ENCODE data around the gene BICRA. TPM values are rescaled to one million over a fixed set of nuclear protein-coding genes. Genes with fewer than 3 reads are reported as not detected.
A peak's percentile ranks its signal among the peaks of the same experiment; 100 is the strongest.

The BICRA gene
- total and polyA plus RNA-seq, 2 of the 8 experiments (the other 6 are each of a cell fraction or from before 2014, with no cell fraction given), result 1.5 to 29.2 TPM

DNA sequence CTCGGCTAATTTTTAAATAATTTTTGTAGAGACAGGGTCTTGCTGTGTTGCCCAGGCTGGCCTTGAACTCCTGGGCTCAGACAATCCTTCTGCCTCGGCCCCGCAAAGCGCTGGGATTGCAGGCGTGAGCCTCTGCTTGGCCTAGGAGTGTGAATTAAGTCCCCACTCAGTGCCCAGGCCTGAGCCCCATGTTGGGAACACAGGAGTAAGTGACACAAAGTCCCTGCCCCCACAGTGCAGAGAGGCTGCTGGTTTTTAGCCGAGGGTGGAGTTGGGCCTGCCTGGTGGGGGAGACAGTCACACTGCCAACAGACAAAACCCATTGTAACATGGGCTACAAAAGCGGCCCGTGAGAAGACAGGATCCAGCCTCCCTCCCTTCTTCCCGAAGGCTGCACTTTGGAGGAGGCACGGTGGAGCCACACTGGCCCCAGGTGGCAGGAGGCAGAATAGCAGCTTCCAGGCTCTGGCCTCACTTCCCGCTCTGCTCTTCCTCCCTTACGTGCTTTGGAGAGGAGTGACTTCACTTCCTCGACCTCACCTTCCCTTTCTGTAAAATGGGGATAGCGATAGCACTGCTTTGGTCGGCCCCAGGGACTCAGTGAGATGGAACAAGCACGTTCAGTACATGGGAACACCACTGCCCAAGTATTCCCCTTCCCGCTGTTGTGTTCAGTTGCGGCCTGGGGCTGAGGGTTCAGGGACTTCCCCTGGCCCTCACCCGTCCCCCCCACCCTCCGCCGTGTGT is 89.1 kb downstream of the BICRA start:
- Histone ChIP-seq H2AK5ac (ENCODE audit: low read depth, low read length) (no peak overlapping the region), H4K91ac (replicated peaks; ENCODE audit: insufficient read length, low read length) (no peak overlapping the region), H3K9ac (replicated peaks in 1 of 4; ENCODE audit: extremely low read depth in 1 of 4, low read depth in 3 of 4, low read length in 3 of 4) (no peak overlapping the region), H3K4ac (replicated peaks; ENCODE audit: insufficient read length, low read depth, low read length) (peak overlapping the region; percentile 74), H3K36me3 (ENCODE audit: control insufficient read depth in 2 of 4, insufficient read depth in 4 of 4, low read length in 3 of 4) (peaks cover 2 to 23% (median 6%) of the 10 kb centered on the region in 4 experiments), H3K4me2 (ENCODE audit: insufficient read depth in 1 of 2, low read depth in 2 of 2, low read length in 2 of 2) (no peak overlapping the region), H3K79me1 (ENCODE audit: low read depth, low read length) (peaks cover 2% of the 10 kb centered on the region), H3K4me3 (ENCODE audit: extremely low read depth in 1 of 4, insufficient read depth in 2 of 4, low read depth in 3 of 4, low read length in 4 of 4) (no peak overlapping the region), H4K8ac (ENCODE audit: extremely low read depth, insufficient read depth, low read length) (0 out of 2 replicates have a peak overlapping the region, but pooled peaks have one; percentile 31), H2BK12ac (ENCODE audit: low read depth, low read length) (no peak overlapping the region), H3K23ac (ENCODE audit: insufficient read length) (no peak overlapping the region), H2BK5ac (ENCODE audit: low read depth, low read length) (no peak overlapping the region; the same call in 1 of the 2 replicates), H3K56ac (replicated peaks; ENCODE audit: insufficient read length, low read depth, low read length) (no peak overlapping the region), H3K18ac (ENCODE audit: extremely low read depth, low read length) (no peak overlapping the region), H3K4me1 (replicated peaks in 1 of 4; ENCODE audit: control insufficient read depth in 3 of 4, insufficient read depth in 4 of 4, low read length in 3 of 4) (peaks cover 0 to 3% (median 0%) of the 10 kb centered on the region in 4 experiments; a peak in 2 of 7 replicates), H4K5ac (ENCODE audit: insufficient read length, low read depth, low read length) (no peak overlapping the region), H4K20me1 (replicated peaks in 1 of 2; ENCODE audit: control insufficient read depth in 1 of 2, insufficient read depth in 2 of 2, low read length in 2 of 2) (peaks cover 3 to 6% of the 10 kb centered on the region in 2 experiments), H2BK15ac (ENCODE audit: low read length) (no peak overlapping the region), H3K9me3 (ENCODE audit: insufficient read depth in 2 of 2, low read depth in 1 of 2, low read length in 1 of 2) (no peaks in the 10 kb centered on the region), H3K14ac (ENCODE audit: insufficient read length) (no peak overlapping the region), H3K27me3 (replicated peaks in 1 of 4; ENCODE audit: control insufficient read depth in 3 of 4, extremely low read depth in 1 of 4, insufficient read depth in 3 of 4, low read length in 3 of 4) (no peaks in the 10 kb centered on the region), H2BK120ac (replicated peaks; ENCODE audit: low read depth, low read length) (no peak overlapping the region), H3K23me2 (ENCODE audit: low read depth, low read length) (no peaks in the 10 kb centered on the region), H3K27ac (ENCODE audit: low read depth, low read length) (no peak overlapping the region), H3K79me2 (ENCODE audit: control insufficient read depth in 1 of 2, insufficient read depth in 2 of 2, low read length in 2 of 2) (no peaks in the 10 kb centered on the region; a peak in 1 of 4 replicates), H2BK20ac (ENCODE audit: low read length) (no peak overlapping the region), H2AFZ (ENCODE audit: low read length) (no peak overlapping the region)
- CTCF ChIA-PET (ENCODE audit: partially characterized antibody), result interaction anchor here (0.6 to 24.9 kb wide), 24 partner anchors 8 to 465 kb away, joined by 3 to 436 read pairs (median 4); partner anchors contain the start of gene EHD2
- FAIRE-seq (peak; percentile 86), DNase-seq (ENCODE audit: low read depth in 1 of 2, low spot score in 2 of 2) (peak; percentile 84 to 88)
- whole genome bisulfite sequencing, 2 experiments (ENCODE audit: extremely low coverage in 1 of 2, insufficient coverage in 1 of 2, insufficient read length in 1 of 2, insufficient replicate concordance in 2 of 2, low coverage in 1 of 2, low lambda C conversion rate in 2 of 2, missing lambda C conversion rate in 1 of 2), result 51% methylated on average over 16 of the region's 21 CpGs; no CpG with 5 or more reads in 1 of the 2 experiments
- POLR2A ChIA-PET (ENCODE audit: partially characterized antibody), result interaction anchor here (1.0 to 2.7 kb wide), 5 partner anchors 9 to 265 kb away, joined by 3 to 10 read pairs (median 3); no protein-coding TSS in a partner anchor
- TF ChIP-seq POU5F1 (IDR thresholded peaks at IDR 0.05; ENCODE audit: low read depth, low read length) (no peak), GABPA (IDR thresholded peaks at IDR 0.05; ENCODE audit: borderline replicate concordance, insufficient read depth, low read length) (peak; percentile 61; the same call in 1 of the 2 replicates), SIN3A (conservative IDR thresholded peaks at IDR 0.05 in 1 of 2, IDR thresholded peaks at IDR 0.05 in 1 of 2; ENCODE audit: low read depth in 1 of 2, low read length in 2 of 2) (peak; percentile 36 to 82; a peak in 2 of 4 replicates), SRF (IDR thresholded peaks at IDR 0.05; ENCODE audit: low read depth, low read length) (no peak), KDM5A (IDR thresholded peaks at IDR 0.05; ENCODE audit: low read length) (peak; percentile 47; the same call in 1 of the 2 replicates), CBX5 (IDR thresholded peaks at IDR 0.05; ENCODE audit: low read depth, low read length) (no peak), SP2 (IDR thresholded peaks at IDR 0.05; ENCODE audit: low read length) (no peak), SIRT6 (IDR thresholded peaks at IDR 0.05; ENCODE audit: low read length) (no peak)
- TF ChIP-seq, protein P1, sequence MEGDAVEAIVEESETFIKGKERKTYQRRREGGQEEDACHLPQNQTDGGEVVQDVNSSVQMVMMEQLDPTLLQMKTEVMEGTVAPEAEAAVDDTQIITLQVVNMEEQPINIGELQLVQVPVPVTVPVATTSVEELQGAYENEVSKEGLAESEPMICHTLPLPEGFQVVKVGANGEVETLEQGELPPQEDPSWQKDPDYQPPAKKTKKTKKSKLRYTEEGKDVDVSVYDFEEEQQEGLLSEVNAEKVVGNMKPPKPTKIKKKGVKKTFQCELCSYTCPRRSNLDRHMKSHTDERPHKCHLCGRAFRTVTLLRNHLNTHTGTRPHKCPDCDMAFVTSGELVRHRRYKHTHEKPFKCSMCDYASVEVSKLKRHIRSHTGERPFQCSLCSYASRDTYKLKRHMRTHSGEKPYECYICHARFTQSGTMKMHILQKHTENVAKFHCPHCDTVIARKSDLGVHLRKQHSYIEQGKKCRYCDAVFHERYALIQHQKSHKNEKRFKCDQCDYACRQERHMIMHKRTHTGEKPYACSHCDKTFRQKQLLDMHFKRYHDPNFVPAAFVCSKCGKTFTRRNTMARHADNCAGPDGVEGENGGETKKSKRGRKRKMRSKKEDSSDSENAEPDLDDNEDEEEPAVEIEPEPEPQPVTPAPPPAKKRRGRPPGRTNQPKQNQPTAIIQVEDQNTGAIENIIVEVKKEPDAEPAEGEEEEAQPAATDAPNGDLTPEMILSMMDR (IDR thresholded peaks at IDR 0.05; ENCODE audit: control extremely low read depth in 1 of 3, insufficient read depth in 1 of 3, low read depth in 1 of 3, low read length in 3 of 3), result peak; percentile 95 to 100 (median 99)

All from H1 (cell line).